K562 (cell line): ENCODE measurements around the gene FOSL2. TPM values are rescaled to one million over a fixed set of nuclear protein-coding genes. Genes with fewer than 3 reads are reported as not detected.
A peak's percentile ranks its signal among the peaks of the same experiment; 100 is the strongest.

ENCODE experiments used
- ATAC-seq: fragments of 200-7000 bp; cut with Tn5 transposase; 3 replicates; pipeline ENCODE4 v1.9.1; 2020; ENCODE audit warnings: moderate library complexity
- BruUV-seq: library from RNA; stranded (reverse); fragments of 400-500 nt; replicated peaks from 2 replicates; lab custom pipeline; 2021; lab: Mats Ljungman, UMichigan
- CTCF ChIA-PET: fragments of 300-600 bp; formaldehyde crosslinking; extraction: SDS; loops from one replicate; lab custom pipeline; 2021; ENCODE audit warnings: low intra/inter-chr PET ratio; lab: Yijun Ruan, JAX
- POLR2A ChIA-PET: fragments of 300-600, 350-650 bp; sonication (Branson Sonifier 250); formaldehyde crosslinking; extraction: SDS; loops from one replicate; lab custom pipeline; 2021; ENCODE audit warnings: antibody characterized with exemption, inconsistent platforms; lab: Yijun Ruan, JAX
- DNase-seq, 4 experiments: peaks; one replicate each; pipeline versions ENCODE4 v3.0.0 to v3.0.0-alpha.2; 2011 to 2018; ENCODE audit warnings: low spot score in 3 of 4, mixed read lengths in 3 of 4; ENCODE audit errors: extremely low read depth in 1 of 4
- FAIRE-seq: peaks from 2 replicates; lab custom pipeline; 2011; peaks lifted over from hg19 to GRCh38; lab: Jason Lieb, UNC
- H2AFZ ChIP-seq: 2 replicates; pipeline ENCODE4 v1.6.0; 2011; ENCODE audit warnings: low read depth, low read length, control low read depth, inconsistent platforms
- H3K27ac ChIP-seq: fragments of 200-600 bp; 3 replicates; pipeline ENCODE4 v1.8.0; 2011; ENCODE audit warnings: low read depth, mild to moderate bottlenecking, control low read depth, inconsistent platforms, low read length, moderate library complexity, mixed read lengths; ENCODE audit errors: extremely low read depth
- H3K27me3 ChIP-seq, 2 experiments: fragments of 300-600 bp in 1 of 2; 2 replicates in 1 of 2; 3 replicates in 1 of 2; pipeline versions ENCODE4 v1.6.0 to v1.8.0; 2011; ENCODE audit warnings: inconsistent platforms in 2 of 2, low read length in 2 of 2, mild to moderate bottlenecking in 1 of 2, mixed read lengths in 1 of 2, moderate library complexity in 1 of 2; ENCODE audit not compliant: control insufficient read depth in 2 of 2, insufficient read depth in 2 of 2
- H3K36me3 ChIP-seq: fragments of 300-600 bp; 3 replicates; pipeline ENCODE4 v1.8.0; 2011; ENCODE audit warnings: mild to moderate bottlenecking, low read length, inconsistent platforms; ENCODE audit not compliant: control insufficient read depth, insufficient read depth
- H3K4me1 ChIP-seq, 2 experiments: fragments of 200-600 bp in 1 of 2; replicated peaks in 1 of 2; 2 replicates in 1 of 2; 3 replicates in 1 of 2; pipeline versions ENCODE4 v1.5.1 to v1.8.0; 2011; ENCODE audit warnings: inconsistent platforms in 2 of 2, low read length in 2 of 2, mild to moderate bottlenecking in 1 of 2, mixed read lengths in 1 of 2, moderate library complexity in 1 of 2; ENCODE audit not compliant: control insufficient read depth in 2 of 2, insufficient read depth in 2 of 2
- H3K4me2 ChIP-seq: 2 replicates; pipeline ENCODE4 v1.6.1; 2011; ENCODE audit warnings: low read length, control low read depth, inconsistent platforms, mixed read lengths; ENCODE audit not compliant: insufficient read depth
- H3K4me3 ChIP-seq: fragments of 200-600 bp; sonication (generic), shearing (Covaris generic); 2 replicates; pipeline ENCODE4 v1.5.1; 2016; ENCODE audit warnings: control low read depth, inconsistent platforms
- H3K79me2 ChIP-seq: fragments of 200-600 bp; 3 replicates; pipeline ENCODE4 v1.8.0; 2011; ENCODE audit warnings: low read length, inconsistent platforms; ENCODE audit not compliant: control insufficient read depth, insufficient read depth
- H3K9ac ChIP-seq, 2 experiments: 2 replicates each; pipeline versions ENCODE4 v1.6.0 to v1.6.1; 2011; ENCODE audit warnings: low read depth in 2 of 2, low read length in 2 of 2, control low read depth in 1 of 2, inconsistent platforms in 1 of 2, mild to moderate bottlenecking in 1 of 2, mixed read lengths in 1 of 2; ENCODE audit not compliant: insufficient read depth in 1 of 2
- H3K9me1 ChIP-seq: one replicate; pipeline ENCODE4 v1.6.0; 2011; ENCODE audit warnings: inconsistent platforms, mild to moderate bottlenecking, low read length, moderate library complexity; ENCODE audit not compliant: control insufficient read depth, insufficient read depth
- H3K9me3 ChIP-seq: replicated peaks from 2 replicates; pipeline ENCODE4 v1.5.1; 2011; ENCODE audit warnings: low read depth, low read length, inconsistent platforms; ENCODE audit not compliant: control insufficient read depth, insufficient read depth
- H4K20me1 ChIP-seq: replicated peaks from 2 replicates; pipeline ENCODE4 v1.6.1; 2011; ENCODE audit warnings: low read length, inconsistent platforms, mixed read lengths; ENCODE audit not compliant: control insufficient read depth, insufficient read depth
- ARID3A ChIP-seq: IDR thresholded peaks from 2 replicates; pipeline ENCODE4 v1.6.1; 2012; ENCODE audit warnings: low read depth, low read length, improper control_type of control experiment, borderline replicate concordance
- CHD1 ChIP-seq: fragments of 200-600 bp; sonication (generic); IDR thresholded peaks from one replicate; pipeline ENCODE4 v1.6.1; 2012; ENCODE audit warnings: mild to moderate bottlenecking, moderate library complexity, low read length, inconsistent platforms
- CREB5 ChIP-seq: fragments of 250-450 bp; sonication (Bioruptor Pico); IDR thresholded peaks from 2 replicates; pipeline ENCODE4 v1.5.0; 2020; ENCODE audit warnings: mild to moderate bottlenecking
- DDX20 ChIP-seq: fragments of 450-650 bp; IDR thresholded peaks from 2 replicates; pipeline ENCODE4 v1.6.1; 2016; ENCODE audit warnings: missing genetic modification characterization, low read depth, mild to moderate bottlenecking, missing compliant biosample characterization, moderate library complexity
- EP300 ChIP-seq: IDR thresholded peaks from 2 replicates; pipeline ENCODE4 v1.6.1; 2012; ENCODE audit warnings: low read length, improper control_type of control experiment
- FOXA3 ChIP-seq, 2 experiments: fragments of 450-650 bp in 1 of 2; sonication (generic) in 1 of 2; formaldehyde crosslinking; IDR thresholded peaks in 1 of 2; conservative IDR thresholded peaks in 1 of 2; 2 replicates each; pipeline versions ENCODE4 v1.4.0 to v1.8.0; 2020 to 2022; ENCODE audit warnings: mild to moderate bottlenecking in 2 of 2, missing genetic modification reagents in 1 of 2
- POLR3G ChIP-seq: IDR thresholded peaks from 2 replicates; pipeline ENCODE4 v1.6.1; 2011; ENCODE audit not compliant: insufficient read length, insufficient replicate concordance; ENCODE audit errors: extremely low read depth
- PTTG1 ChIP-seq: fragments of 450-650 bp; IDR thresholded peaks from 2 replicates; pipeline ENCODE4 v1.6.1; 2016; ENCODE audit warnings: low read depth, mild to moderate bottlenecking, missing genetic modification characterization, missing compliant biosample characterization
- SETDB1 ChIP-seq: IDR thresholded peaks from one replicate; pipeline ENCODE4 v1.6.1; 2012; ENCODE audit warnings: low read length, control low read depth, inconsistent platforms
- TFAP4 ChIP-seq: sonication (generic); formaldehyde crosslinking; IDR thresholded peaks from 2 replicates; pipeline ENCODE4 v1.8.0; 2022; ENCODE audit warnings: missing genetic modification reagents, mild to moderate bottlenecking, moderate library complexity, borderline replicate concordance
- TRIM28 ChIP-seq: fragments of 450-650 bp; IDR thresholded peaks from 2 replicates; pipeline ENCODE4 v1.6.1; 2017
- ZNF695 ChIP-seq: fragments of 450-650 bp; formaldehyde crosslinking; IDR thresholded peaks from 2 replicates; pipeline ENCODE4 v1.4.0; 2020; ENCODE audit warnings: mild to moderate bottlenecking, moderate library complexity
- WGBS: fragments of 100-300 bp; shearing (Covaris generic); methylation state at CpG from one replicate; pipeline ENCODE4 v1.1.6; 2016; ENCODE audit warnings: low coverage, mixed read lengths; ENCODE audit not compliant: insufficient coverage; ENCODE audit errors: missing lambda C conversion rate; 5-methylcytosine and 5-hydroxymethylcytosine counted together
- in situ Hi-C: fragments of 300-500 bp; cut with MboI; formaldehyde crosslinking; loops from 4 replicates; pipeline ENCODE4 v1.15.0; 2018; ENCODE audit warnings: inconsistent platforms, mixed read lengths
- intact Hi-C: fragments of 100-400 bp; cut with micrococcal nuclease; formaldehyde crosslinking; loops from 2 replicates; pipeline ENCODE4 v1.14.2; 2022
- polyA plus RNA-seq, 8 experiments: library from polyadenylated mRNA; depleted of rRNA in 4 of 8; stranded (reverse) in 5 of 8; unstranded in 3 of 8; fragments of >200 nt; fragmentation: Nextera tagmentation in 2 of 8; fragmentation: Illumina TruSeq in 1 of 8; extraction: Ambion mirVana in 2 of 8; extraction: Trizol in 1 of 8; gene quantifications; 2 replicates each; pipeline versions ENCODE4 v1.2.1 to v1.2.3, GENCODE V29; 2011 to 2014; ENCODE audit warnings: inconsistent platforms in 1 of 8, missing spikeins in 1 of 8
- total RNA-seq, 7 experiments: library from RNA; depleted of rRNA in 6 of 7; stranded (reverse); fragments of >200 nt in 6 of 7; fragmentation: Illumina TruSeq in 2 of 7; extraction: Trizol in 2 of 7; gene quantifications; 2 replicates each; pipeline versions ENCODE4 v1.2.1 to v1.2.3, GENCODE V29; 2011 to 2021; ENCODE audit warnings: low replicate concordance in 1 of 7
- TF ChIP-seq, protein P1 (sequence below): sonication (generic); formaldehyde crosslinking; IDR thresholded peaks from 2 replicates; pipeline ENCODE4 v1.9.0; 2022; ENCODE audit warnings: mild to moderate bottlenecking, missing genetic modification reagents

FOSL2 gene
- total and polyA plus RNA-seq, 9 of the 15 experiments (the other 6 are each of a cell fraction or from before 2014, with no cell fraction given), result 0.04 to 2.9 (median 0.80) TPM

DNA sequence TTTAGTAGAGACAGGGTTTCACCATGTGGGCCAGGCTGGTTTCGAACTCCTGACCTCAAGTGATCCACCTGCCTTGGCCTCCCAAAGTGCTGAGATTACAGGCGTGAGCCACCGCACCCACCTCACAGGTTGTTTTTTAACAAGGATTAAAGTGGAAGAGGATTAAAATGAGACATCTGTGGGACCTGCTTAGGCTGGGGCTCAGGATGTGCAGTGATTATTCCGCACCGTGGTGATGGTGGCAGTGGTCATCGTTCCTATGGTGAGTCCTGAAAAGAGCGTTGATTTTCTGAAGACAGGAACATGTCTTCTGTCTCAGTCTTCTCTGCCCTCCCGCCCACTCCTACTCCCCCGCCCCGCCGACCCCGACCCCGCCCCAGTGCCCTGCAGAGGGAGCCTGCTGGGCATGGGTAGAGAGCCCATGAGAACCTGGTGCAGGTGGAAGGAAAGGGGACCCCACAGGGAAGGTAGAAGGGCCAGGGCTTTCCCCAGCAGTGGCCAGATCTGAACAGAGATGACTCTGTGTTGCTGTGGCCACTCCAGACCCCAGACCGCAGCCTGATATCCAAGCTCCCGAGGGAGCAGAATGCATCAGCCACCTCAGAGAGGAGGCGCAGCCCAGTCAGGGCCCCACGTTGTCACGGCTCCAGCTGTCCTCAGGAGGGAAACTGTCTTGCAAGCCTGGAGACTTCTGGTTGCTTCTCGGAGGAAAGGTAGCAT, 34.5 kb upstream of the FOSL2 start:
- peaks cover 63 to 64% of the 10 kb centered on the region in 2 experiments for H3K4me1 ChIP-seq
- ChIA-PET CTCF (no interaction called here), POLR2A (no interaction called here)
- ATAC-seq (no peak), DNase-seq (peak in 1 of 4 experiments; percentile 43), FAIRE-seq (no peak)
- no peak overlapping the region; the same call in 1 of the 2 replicates for H3K4me2 ChIP-seq
- WGBS, result 67% methylated on average over 13 of the region's 19 CpGs
- peak overlapping the region in 1 of 2 experiments; percentile 33; a peak in 1 of 4 replicates for H3K9ac ChIP-seq
- TF ChIP-seq TFAP4 (CRISPR knock-in tag) (0 out of 2 replicates have a peak, but pooled peaks have one; percentile 38), PTTG1 (tag) (no peak), SETDB1 (no peak), TRIM28 (no peak), CREB5 (CRISPR knock-in tag) (no peak), ARID3A (no peak), ZNF695 (CRISPR knock-in tag) (no peak), EP300 (no peak), DDX20 (tag) (no peak), POLR3G (no peak), FOXA3 (CRISPR knock-in tag; conservative IDR thresholded peaks at IDR 0.05 in 1 of 2, IDR thresholded peaks at IDR 0.05 in 1 of 2) (no peak), CHD1 (no peak)
- TF ChIP-seq, protein P1, sequence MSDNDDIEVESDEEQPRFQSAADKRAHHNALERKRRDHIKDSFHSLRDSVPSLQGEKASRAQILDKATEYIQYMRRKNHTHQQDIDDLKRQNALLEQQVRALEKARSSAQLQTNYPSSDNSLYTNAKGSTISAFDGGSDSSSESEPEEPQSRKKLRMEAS (CRISPR knock-in tag), result 0 out of 2 replicates have a peak, but pooled peaks have one; percentile 18
- H2AFZ ChIP-seq, result peak overlapping the region; percentile 98
- peak overlapping the region; percentile 74; the same call in 1 of the 3 replicates for H3K27ac ChIP-seq
- intact Hi-C loops (loop anchor here (2.0 kb wide), 1 partner anchor 33 kb away; no protein-coding TSS in a partner anchor), in situ Hi-C loops (no loop called here)
- peaks cover 6% of the 10 kb centered on the region for H3K9me1 ChIP-seq
- no peaks in the 10 kb centered on the region for H3K36me3 ChIP-seq
- H3K27me3 ChIP-seq, result no peaks in the 10 kb centered on the region
- no peaks in the 10 kb centered on the region for H3K9me3 ChIP-seq
- H3K79me2 ChIP-seq, result no peaks in the 10 kb centered on the region
- no peak overlapping the region for H3K4me3 ChIP-seq
- BruUV-seq, result no TSS peak
- H4K20me1 ChIP-seq, result no peaks in the 10 kb centered on the region
